ENCODE data around the gene SUGP2.

GRCh38 chr19:18978616-18979015 lies 54.7 kb downstream of the SUGP2 start:
- TF ChIP-seq POLR2A (IDR thresholded peaks at IDR 0.05) (no peak), CTCF (IDR thresholded peaks at IDR 0.05) (no peak)

All from prostate gland (tissue), 2 donors.